ENCODE data around the gene ELAVL3. TPM values are rescaled to one million over a fixed set of nuclear protein-coding genes. Genes with fewer than 3 reads are reported as not detected.

The ELAVL3 gene
- total RNA-seq, 1 donor from 2014 or later = 42.8 TPM

- DNase-seq (ENCODE audit: low read depth, low spot score) = no peak
- no peak overlapping the region for H3K27ac Mint-ChIP-seq (ENCODE audit: unreplicated experiment)
- no peak overlapping the region for H3K4me3 Mint-ChIP-seq
- no peaks in the 10 kb centered on the region for H3K36me3 Mint-ChIP-seq (ENCODE audit: low read depth)
- TF ChIP-seq, protein P1, sequence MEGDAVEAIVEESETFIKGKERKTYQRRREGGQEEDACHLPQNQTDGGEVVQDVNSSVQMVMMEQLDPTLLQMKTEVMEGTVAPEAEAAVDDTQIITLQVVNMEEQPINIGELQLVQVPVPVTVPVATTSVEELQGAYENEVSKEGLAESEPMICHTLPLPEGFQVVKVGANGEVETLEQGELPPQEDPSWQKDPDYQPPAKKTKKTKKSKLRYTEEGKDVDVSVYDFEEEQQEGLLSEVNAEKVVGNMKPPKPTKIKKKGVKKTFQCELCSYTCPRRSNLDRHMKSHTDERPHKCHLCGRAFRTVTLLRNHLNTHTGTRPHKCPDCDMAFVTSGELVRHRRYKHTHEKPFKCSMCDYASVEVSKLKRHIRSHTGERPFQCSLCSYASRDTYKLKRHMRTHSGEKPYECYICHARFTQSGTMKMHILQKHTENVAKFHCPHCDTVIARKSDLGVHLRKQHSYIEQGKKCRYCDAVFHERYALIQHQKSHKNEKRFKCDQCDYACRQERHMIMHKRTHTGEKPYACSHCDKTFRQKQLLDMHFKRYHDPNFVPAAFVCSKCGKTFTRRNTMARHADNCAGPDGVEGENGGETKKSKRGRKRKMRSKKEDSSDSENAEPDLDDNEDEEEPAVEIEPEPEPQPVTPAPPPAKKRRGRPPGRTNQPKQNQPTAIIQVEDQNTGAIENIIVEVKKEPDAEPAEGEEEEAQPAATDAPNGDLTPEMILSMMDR (conservative IDR thresholded peaks at IDR 0.05) = no peak
- H3K9me3 Mint-ChIP-seq = no peaks in the 10 kb centered on the region
- H3K27me3 Mint-ChIP-seq (ENCODE audit: low read depth) = peaks cover 60% of the 10 kb centered on the region
- peaks cover 14% of the 10 kb centered on the region for H3K4me1 Mint-ChIP-seq
These were observed 57.6 kb downstream of the ELAVL3 start for GRCh38 chr19:11423164-11423790.

DNA sequence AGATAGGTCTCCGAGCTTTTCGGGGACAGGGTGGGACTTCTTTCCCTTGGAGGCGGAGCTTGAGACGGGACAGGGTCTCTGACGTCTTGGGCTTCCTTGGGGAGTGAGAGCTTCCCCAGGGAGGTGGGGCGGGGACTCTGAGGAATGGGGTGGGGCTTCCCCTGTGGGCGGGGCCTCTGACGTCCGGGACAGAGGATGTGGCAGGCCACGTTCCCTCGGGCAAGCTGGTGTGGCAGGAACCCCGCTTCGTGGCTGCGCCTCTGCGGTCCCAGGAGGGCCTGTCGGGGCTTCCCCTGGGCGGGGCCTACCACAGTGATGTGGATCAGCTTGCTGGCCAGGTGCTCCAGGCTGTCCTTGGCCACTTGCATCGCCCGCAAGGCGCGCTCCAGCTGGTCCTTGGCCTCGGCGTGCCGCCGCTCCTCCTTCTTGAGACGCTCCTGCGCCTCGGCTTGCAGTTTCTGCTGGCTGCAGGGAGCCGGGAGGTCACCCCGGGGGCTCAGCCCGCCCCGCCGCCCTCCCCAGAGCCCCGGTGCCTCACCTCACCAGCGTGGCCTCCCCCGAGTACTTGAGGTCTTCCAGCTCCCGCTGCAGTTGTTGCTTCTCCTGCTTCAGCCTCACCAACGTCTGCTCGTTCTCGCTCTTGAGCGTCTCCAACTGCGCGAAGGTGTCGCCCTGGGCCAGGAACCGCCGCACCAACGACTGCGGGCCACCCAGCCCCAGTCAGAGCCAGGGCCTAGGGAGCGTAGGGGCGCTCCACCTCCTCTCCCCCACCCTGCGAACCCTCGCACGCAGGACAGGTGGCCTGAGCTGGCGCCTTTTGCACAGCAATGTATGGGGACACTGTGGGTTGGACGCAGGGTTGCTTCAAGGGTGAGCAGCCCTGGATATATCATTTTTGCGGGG, 58.4 kb downstream of the ELAVL3 start:
- Mint-ChIP-seq H3K9me3 (no peaks in the 10 kb centered on the region), H3K27ac (ENCODE audit: unreplicated experiment) (no peak overlapping the region), H3K27me3 (ENCODE audit: low read depth) (peaks cover 68% of the 10 kb centered on the region), H3K36me3 (ENCODE audit: low read depth) (no peaks in the 10 kb centered on the region), H3K4me1 (peaks cover 14% of the 10 kb centered on the region), H3K4me3 (no peak overlapping the region)
- TF ChIP-seq, protein P1 (conservative IDR thresholded peaks at IDR 0.05) = no peak
- peak; percentile 26 for DNase-seq (ENCODE audit: low read depth, low spot score)

- H3K27ac Mint-ChIP-seq (ENCODE audit: unreplicated experiment) = no peak overlapping the region
- peak overlapping the region; percentile 38 for H3K4me3 Mint-ChIP-seq
- H3K36me3 Mint-ChIP-seq (ENCODE audit: low read depth) = no peaks in the 10 kb centered on the region
- TF ChIP-seq, protein P1 (conservative IDR thresholded peaks at IDR 0.05) = no peak
- H3K27me3 Mint-ChIP-seq (ENCODE audit: low read depth) = peaks cover 77% of the 10 kb centered on the region
- DNase-seq (ENCODE audit: low read depth, low spot score) = peak; percentile 29
- no peaks in the 10 kb centered on the region for H3K9me3 Mint-ChIP-seq
- peaks cover 14% of the 10 kb centered on the region for H3K4me1 Mint-ChIP-seq
These were observed 59.3 kb downstream of the ELAVL3 start for GRCh38 chr19:11421371-11422098.

DNA sequence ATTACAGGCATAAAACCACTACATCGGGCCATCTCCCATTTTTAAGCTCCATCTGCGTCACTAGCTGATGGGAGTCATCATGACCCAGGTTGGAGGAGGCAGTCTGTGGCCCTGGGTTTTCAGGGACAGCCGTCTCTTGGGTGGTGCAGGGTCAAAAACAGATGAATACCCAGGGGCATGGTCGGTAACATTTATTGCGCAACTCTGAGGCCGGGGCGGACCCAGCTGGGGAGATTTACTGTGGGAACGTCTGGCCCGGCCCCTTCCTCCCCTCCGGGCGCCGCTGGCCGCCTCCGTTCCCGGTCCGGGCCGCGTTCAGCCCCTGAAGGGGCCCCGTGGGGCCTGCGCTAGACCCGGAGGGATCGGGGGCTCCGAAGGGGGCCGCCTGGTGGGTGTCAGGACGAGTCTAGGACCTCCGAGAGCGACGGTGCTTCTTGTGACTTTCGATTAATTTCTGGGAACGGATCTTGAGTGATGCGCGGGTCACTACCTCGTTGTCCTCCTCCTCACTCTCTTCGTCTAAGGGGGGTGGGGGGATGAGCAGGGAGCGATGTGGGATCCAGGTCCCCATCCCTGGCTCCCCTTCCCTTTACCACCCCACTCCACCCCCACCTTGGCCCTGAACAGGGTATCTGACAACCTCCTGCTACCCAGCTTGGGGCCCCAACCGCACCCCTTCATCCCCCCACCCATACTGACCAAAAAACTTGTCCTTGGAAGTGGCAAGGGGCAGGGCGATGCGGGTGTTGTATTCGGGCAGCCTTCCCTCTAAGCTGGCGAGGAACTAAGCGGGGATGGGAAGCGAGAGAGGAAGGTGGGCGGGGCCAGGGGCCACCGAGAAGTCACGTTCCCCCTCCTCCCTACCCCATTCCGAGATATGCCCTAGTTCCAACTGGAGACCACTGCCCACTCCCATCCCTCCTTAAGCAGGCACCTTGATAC, 60.1 kb downstream of the ELAVL3 start:
- Mint-ChIP-seq H3K4me3 (no peak overlapping the region), H3K27ac (ENCODE audit: unreplicated experiment) (no peak overlapping the region), H3K4me1 (peaks cover 14% of the 10 kb centered on the region), H3K9me3 (no peaks in the 10 kb centered on the region), H3K27me3 (ENCODE audit: low read depth) (peaks cover 85% of the 10 kb centered on the region), H3K36me3 (ENCODE audit: low read depth) (no peaks in the 10 kb centered on the region)
- TF ChIP-seq, protein P1 (conservative IDR thresholded peaks at IDR 0.05) = no peak
- no peak for DNase-seq (ENCODE audit: low read depth, low spot score)
